ENCODE data around the gene RSU1.
A peak's percentile ranks its signal among the peaks of the same experiment; 100 is the strongest.
"Not testable (repeated sequence)": the region's sequence is repeated elsewhere in the genome, so short reads cannot be mapped to it uniquely, and the experiment has no call there.

RSU1 gene

DNA sequence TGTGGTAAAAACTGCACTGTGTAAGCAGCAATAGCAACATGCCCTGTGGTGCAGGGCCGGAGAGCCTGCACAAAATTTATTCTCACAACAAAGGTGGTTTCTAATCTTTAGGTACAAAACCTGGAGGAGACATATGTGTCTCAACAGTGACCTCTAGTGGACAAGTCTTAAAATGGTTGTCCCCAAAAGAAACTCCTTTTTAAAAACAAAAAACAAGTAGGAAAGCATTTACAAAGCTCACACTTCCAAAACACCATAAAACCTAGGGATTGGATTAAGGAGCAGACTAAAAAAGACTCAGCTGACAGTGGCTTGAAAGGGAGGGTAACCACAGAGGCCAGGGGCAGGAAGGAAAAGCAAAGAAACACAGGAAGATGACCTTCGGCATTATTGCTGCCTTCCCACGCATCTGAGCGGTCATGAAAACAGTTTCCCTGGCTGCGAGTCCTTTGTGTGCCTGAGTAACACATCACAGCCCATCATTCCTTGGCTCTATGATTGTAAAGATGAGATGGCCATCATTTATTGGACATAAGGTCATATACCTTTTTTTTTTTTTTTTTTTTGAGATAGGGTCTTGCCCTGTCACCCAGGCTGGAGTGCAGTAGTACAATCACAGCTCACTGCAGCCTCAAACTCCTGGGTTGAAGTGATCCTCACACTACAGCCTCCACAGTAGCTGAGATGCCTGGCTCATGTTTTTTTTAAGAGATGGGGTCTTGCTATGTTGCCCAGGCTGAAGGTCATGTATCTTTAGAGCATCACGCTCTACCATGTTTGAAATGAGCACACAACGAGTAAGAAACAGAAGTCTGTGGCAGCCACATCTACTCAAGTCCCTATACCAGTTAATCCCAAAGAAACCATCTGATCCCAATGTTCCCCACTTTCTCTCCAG, 39.5 kb downstream of the RSU1 start:
- DNase-seq = peak; percentile 20

- DNase-seq = no peak
These were observed 40.3 kb downstream of the RSU1 start for GRCh38 chr10:16776896-16777295.

DNA sequence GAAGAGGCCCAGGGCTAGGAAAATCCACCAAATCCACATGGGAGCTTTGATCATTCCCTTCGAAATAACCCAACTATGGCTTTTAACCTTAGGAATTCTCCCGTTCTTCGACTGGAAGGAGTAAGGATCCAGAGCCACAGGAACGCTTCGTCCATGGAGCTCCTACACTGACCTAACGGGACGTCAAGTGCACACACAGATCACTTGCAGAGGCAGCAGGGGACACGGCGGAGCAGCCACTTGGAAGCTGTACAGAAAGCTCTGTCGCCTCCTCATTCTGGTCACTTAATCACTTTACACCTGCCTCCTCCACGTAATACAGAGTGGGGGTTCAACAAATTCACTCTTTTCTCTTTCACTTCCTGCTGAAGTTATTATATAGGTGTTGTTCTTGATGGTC, 43.9 kb downstream of the RSU1 start:
- DNase-seq = no peak

GRCh38 chr10:16770670-16771069, 46.6 kb downstream of the RSU1 start:
- no peak for DNase-seq

DNA sequence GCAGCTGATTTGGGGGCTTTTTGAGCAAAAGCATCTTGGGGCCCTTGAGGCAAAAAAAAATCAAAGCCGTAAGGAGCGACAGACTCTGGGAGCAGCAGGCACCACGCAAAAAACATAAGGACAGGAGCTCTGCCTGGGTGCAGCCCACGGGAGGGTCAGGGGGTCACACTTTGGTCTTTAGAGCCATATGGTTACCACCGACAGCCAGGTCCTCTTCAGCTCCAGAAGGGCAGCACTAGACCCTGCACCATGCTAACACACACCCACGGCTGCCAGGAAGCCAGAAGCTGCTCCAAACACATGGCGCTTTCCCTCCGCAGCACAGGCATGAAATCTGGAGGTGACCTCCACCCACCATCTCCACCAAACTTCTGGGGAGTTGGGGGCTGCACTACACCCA, 47.1 kb downstream of the RSU1 start:
- no peak for DNase-seq

DNA sequence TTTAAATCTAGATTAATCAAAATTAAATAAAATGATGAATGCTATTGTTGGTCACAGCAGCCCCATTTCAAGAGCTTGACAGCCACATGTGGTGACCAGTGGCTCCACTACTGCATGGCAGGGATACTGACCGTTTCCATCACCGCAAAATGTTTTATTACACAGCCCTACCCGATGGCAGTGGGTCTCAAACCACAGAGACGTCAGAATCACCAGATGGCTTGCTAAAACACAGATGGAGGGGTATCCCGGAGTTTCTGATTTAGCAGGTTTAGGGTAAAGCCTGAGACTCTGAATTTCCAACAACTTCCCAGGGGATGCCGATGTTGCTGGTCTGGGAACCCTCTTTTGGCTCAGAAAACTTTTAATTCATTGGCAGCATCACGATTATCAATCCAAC, 47.9 kb downstream of the RSU1 start:
- no peak for DNase-seq

GRCh38 chr10:16768702-16769101, 48.5 kb downstream of the RSU1 start:
- no peak for DNase-seq

DNA sequence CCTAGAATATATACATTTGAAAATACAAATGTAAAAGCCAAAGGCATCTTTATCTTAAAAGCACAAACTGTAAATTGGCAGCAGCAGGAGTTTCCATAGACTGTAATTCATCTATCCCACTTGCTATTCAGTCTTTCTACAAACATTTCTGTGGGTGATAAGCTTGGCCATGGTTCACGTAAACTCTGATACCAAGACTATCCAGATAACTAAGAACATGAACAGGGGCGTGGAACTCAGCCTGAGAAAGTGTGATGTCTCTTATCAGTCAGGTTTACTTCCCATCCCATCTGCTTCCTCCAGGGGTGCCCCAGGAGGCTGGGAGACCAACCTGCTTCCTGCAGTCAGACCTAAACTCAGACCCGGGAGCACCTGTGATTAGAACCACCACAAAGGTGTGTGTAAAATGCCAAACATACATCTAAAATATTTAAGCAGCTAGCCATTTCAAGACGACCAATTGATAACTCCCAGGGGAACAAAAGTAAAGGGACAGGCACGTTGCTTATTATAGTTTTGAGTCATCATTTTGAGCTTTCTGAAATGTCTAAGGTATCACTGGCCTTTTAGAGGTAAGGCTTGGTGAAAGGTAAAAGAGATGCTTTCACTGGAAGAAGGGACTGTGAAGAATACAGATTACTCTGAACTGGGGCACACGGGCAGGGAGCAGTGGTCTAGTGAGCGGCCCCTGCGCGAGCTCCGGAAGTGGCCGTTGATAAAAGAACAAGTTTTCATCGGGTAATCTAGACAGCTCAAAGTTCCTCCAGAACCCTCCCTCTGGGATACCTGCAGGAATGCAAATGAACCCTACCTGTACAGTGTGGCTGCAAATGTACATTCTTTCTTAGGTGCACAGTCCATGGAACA, 51.5 kb downstream of the RSU1 start:
- DNase-seq = no peak

GRCh38 chr10:16761300-16761699, 55.9 kb downstream of the RSU1 start:
- DNase-seq = no peak

DNA sequence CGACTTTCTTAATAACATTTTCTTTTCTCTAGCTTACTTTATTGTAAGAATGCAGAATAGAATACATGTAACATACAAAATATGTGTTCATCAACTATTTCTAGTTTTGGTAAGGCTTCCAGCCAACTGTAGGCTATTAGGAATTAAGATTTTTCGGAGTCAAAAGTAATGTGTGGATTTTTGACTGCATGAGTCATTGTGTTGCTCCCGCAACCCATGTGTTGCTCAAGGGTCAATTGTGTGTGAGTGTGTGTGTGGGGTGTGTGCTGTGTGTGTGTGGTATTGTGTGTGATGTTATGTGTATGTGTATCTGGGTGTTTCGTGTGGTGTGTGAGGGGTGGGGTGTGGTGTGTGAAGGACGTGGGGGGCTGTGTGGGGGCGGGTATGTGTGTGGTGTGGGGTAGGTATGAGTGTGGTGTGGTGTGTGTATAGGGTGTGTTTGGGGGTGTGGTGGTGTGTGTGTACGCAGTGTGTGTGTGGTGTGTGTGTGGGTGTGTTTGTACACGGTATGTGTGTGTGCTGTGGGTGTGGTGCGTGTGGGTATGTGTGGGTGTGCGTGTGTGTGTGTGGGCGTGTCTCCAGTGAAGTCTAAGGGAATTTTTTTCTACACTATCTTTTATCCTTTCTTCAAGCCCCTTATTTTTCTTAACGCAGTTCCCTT, 60.5 kb downstream of the RSU1 start:
- no peak for DNase-seq

GRCh38 chr10:16754765-16755164, 62.5 kb downstream of the RSU1 start:
- DNase-seq = no peak

- not testable (repeated sequence) for DNase-seq
These were observed 64.4 kb downstream of the RSU1 start for GRCh38 chr10:16752849-16753248.

DNA sequence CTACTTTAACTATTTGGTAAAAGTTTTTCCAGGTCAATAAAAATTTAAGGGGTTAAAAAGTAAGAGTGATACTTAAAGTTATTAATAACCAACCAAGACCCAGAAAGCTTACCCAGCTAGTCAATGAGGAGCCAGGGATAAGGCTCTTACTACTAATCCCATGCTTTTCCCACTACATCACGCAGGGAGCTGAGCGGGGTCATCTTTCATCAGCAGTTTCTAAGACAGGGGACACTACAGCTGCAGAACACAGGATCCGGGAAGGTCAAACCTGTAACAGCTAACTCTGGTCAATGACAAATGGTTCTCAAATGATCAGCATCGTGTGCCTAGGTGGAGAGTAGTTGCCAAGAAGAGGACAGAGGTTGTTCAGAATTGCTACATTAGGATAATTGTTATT, 65.1 kb downstream of the RSU1 start:
- no peak for DNase-seq

DNA sequence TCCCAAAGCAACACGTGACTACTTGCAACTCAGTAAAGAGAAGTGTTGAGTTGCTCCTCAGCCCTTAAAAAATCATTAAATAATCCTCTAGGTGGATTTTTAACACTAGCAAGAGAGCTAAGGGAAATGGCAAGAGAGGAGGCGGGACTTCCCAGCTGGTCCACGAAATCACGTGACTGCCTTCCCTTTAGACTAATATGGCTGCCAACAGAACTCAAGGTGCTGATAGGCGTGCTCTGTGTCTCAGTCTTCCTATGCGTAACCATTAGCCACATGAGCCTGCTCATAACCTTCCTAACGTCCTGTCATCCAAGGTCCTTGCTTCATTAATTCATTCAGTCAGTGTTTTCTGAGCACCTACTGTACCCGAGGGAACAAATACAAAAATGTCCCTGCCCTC, 66.0 kb downstream of the RSU1 start:
- no peak for DNase-seq

- no peak for DNase-seq
These were observed 66.8 kb downstream of the RSU1 start for GRCh38 chr10:16750461-16750860.

DNA sequence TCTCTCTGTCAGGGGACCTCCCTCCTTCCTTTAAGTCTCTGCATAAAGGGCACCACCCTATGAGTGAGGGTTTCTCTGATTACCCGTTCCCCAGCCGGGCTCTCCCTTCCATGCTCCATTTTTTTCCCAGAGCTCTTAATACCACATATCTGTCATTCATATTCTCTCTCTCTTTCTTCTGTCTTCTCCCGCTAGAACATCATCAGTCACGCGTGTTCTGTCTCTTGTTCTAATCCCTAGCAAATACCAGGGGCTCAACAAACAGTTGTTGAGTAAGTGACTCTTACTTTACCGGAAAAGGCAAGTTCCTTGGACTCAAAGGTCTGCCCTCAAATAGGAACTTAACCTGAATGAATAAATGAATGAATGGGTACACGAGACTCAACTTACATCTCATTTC, 68.5 kb downstream of the RSU1 start:
- DNase-seq = no peak

DNA sequence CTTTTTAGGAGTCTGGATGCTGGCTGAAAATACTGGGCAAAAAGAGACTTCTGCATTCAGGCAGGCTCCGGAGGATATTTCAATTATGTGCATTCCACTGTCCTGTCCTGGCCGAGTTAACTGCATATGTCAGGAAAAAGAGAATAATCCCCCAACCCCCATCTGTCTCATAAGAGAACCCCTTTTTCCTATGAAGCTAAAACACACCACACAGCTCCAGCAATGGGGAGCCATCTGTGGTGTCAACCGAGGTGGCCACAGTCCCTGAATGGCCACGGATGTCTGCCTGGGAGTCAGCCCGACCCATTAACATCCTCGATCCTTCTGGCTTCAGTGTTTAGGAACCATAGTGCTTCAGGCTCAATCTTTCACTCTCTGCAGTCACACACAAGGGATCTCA, 70.4 kb downstream of the RSU1 start:
- no peak for DNase-seq

- DNase-seq = no peak
These were observed 72.2 kb downstream of the RSU1 start for GRCh38 chr10:16745061-16745460.

GRCh38 chr10:16742165-16742960, 74.9 kb downstream of the RSU1 start:
- DNase-seq = no peak

DNA sequence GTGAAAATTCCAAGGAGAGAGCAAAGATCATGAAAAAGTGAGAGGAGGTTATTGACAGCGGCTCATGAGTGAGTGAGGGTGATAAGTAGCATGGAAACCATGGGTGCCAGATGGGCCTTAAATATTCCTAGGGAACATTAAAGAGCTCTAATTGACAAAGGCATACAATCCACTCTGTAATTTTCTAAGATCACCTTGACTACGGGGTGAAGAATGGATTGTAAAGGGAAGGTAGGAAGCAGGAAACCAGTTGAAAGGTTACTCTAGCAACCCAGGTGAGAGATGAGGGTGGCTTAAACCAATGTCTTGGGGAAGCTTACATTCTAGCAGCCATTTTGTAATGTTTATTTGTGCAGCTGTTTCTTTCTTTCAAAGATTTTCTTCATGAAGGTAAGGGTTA, 75.7 kb downstream of the RSU1 start:
- DNase-seq = no peak

DNA sequence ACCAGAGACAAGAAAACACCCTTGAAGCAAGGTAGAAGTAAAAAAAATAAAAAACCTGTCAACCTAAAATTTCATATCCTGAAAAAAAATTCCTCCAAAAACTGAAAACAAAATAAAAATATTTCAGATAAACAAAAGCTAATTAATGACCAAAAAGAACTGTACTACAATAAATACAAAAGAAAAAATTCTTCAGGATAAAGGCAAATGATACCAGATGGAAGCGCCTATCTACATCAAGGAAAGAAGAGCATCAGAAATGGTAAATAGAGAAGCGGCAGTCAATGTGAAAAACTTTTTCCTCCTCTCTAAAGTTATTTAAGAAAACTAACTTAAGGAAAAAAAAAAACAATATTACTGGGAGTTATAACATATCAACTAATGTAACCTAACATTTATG, 79.8 kb downstream of the RSU1 start:
- no peak for DNase-seq

- DNase-seq = no peak
These were observed 81.6 kb downstream of the RSU1 start for GRCh38 chr10:16735671-16736070.

DNA sequence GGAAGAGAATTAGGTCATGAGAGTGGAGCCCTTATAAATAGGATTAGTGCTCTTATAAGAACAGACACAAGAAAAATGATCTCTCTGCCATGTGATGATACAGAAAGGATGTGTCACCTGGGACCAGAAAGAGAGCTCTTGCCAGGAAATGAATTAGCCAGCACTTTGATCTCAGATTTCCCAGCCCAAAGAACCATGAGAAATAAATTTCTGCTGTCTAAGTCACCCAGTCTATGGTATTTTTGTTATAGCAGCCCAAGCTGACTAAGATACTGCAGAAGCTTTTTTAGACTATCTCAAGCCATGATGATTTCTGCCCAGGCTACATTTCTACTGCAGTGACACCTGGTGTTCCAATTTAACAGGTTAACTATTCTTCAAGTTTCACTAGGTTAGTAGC, 84.8 kb downstream of the RSU1 start:
- no peak for DNase-seq

All from NCI-H187 treated with DMSO at 0.1 percent for 48 hours (cell line).